K562 (cell line): Measurements from ENCODE around the gene HK2. TPM values are rescaled to one million over a fixed set of nuclear protein-coding genes. Genes with fewer than 3 reads are reported as not detected.

Experiments used
- ATAC-seq: fragments of 200-7000 bp; cut with Tn5 transposase; 3 replicates; pipeline ENCODE4 v1.9.1; 2020; ENCODE audit warnings: moderate library complexity
- BruUV-seq: library from RNA; stranded (reverse); fragments of 400-500 nt; replicated peaks from 2 replicates; lab custom pipeline; 2021; lab: Mats Ljungman, UMichigan
- CTCF ChIA-PET: fragments of 300-600 bp; formaldehyde crosslinking; extraction: SDS; loops from one replicate; lab custom pipeline; 2021; ENCODE audit warnings: low intra/inter-chr PET ratio; lab: Yijun Ruan, JAX
- POLR2A ChIA-PET: fragments of 300-600, 350-650 bp; sonication (Branson Sonifier 250); formaldehyde crosslinking; extraction: SDS; loops from one replicate; lab custom pipeline; 2021; ENCODE audit warnings: antibody characterized with exemption, inconsistent platforms; lab: Yijun Ruan, JAX
- DNase-seq, 4 experiments: peaks; one replicate each; pipeline versions ENCODE4 v3.0.0 to v3.0.0-alpha.2; 2011 to 2018; ENCODE audit warnings: low spot score in 3 of 4, mixed read lengths in 3 of 4; ENCODE audit errors: extremely low read depth in 1 of 4
- FAIRE-seq: peaks from 2 replicates; lab custom pipeline; 2011; peaks lifted over from hg19 to GRCh38; lab: Jason Lieb, UNC
- H2AFZ ChIP-seq: 2 replicates; pipeline ENCODE4 v1.6.0; 2011; ENCODE audit warnings: low read depth, low read length, control low read depth, inconsistent platforms
- H3K27ac ChIP-seq: fragments of 200-600 bp; 3 replicates; pipeline ENCODE4 v1.8.0; 2011; ENCODE audit warnings: low read depth, mild to moderate bottlenecking, control low read depth, inconsistent platforms, low read length, moderate library complexity, mixed read lengths; ENCODE audit errors: extremely low read depth
- H3K27me3 ChIP-seq, 2 experiments: fragments of 300-600 bp in 1 of 2; 2 replicates in 1 of 2; 3 replicates in 1 of 2; pipeline versions ENCODE4 v1.6.0 to v1.8.0; 2011; ENCODE audit warnings: inconsistent platforms in 2 of 2, low read length in 2 of 2, mild to moderate bottlenecking in 1 of 2, mixed read lengths in 1 of 2, moderate library complexity in 1 of 2; ENCODE audit not compliant: control insufficient read depth in 2 of 2, insufficient read depth in 2 of 2
- H3K36me3 ChIP-seq: fragments of 300-600 bp; 3 replicates; pipeline ENCODE4 v1.8.0; 2011; ENCODE audit warnings: mild to moderate bottlenecking, low read length, inconsistent platforms; ENCODE audit not compliant: control insufficient read depth, insufficient read depth
- H3K4me1 ChIP-seq, 2 experiments: fragments of 200-600 bp in 1 of 2; replicated peaks in 1 of 2; 2 replicates in 1 of 2; 3 replicates in 1 of 2; pipeline versions ENCODE4 v1.5.1 to v1.8.0; 2011; ENCODE audit warnings: inconsistent platforms in 2 of 2, low read length in 2 of 2, mild to moderate bottlenecking in 1 of 2, mixed read lengths in 1 of 2, moderate library complexity in 1 of 2; ENCODE audit not compliant: control insufficient read depth in 2 of 2, insufficient read depth in 2 of 2
- H3K4me2 ChIP-seq: 2 replicates; pipeline ENCODE4 v1.6.1; 2011; ENCODE audit warnings: low read length, control low read depth, inconsistent platforms, mixed read lengths; ENCODE audit not compliant: insufficient read depth
- H3K4me3 ChIP-seq: fragments of 200-600 bp; sonication (generic), shearing (Covaris generic); 2 replicates; pipeline ENCODE4 v1.5.1; 2016; ENCODE audit warnings: control low read depth, inconsistent platforms
- H3K79me2 ChIP-seq: fragments of 200-600 bp; 3 replicates; pipeline ENCODE4 v1.8.0; 2011; ENCODE audit warnings: low read length, inconsistent platforms; ENCODE audit not compliant: control insufficient read depth, insufficient read depth
- H3K9ac ChIP-seq, 2 experiments: 2 replicates each; pipeline versions ENCODE4 v1.6.0 to v1.6.1; 2011; ENCODE audit warnings: low read depth in 2 of 2, low read length in 2 of 2, control low read depth in 1 of 2, inconsistent platforms in 1 of 2, mild to moderate bottlenecking in 1 of 2, mixed read lengths in 1 of 2; ENCODE audit not compliant: insufficient read depth in 1 of 2
- H3K9me1 ChIP-seq: one replicate; pipeline ENCODE4 v1.6.0; 2011; ENCODE audit warnings: inconsistent platforms, mild to moderate bottlenecking, low read length, moderate library complexity; ENCODE audit not compliant: control insufficient read depth, insufficient read depth
- H3K9me3 ChIP-seq: replicated peaks from 2 replicates; pipeline ENCODE4 v1.5.1; 2011; ENCODE audit warnings: low read depth, low read length, inconsistent platforms; ENCODE audit not compliant: control insufficient read depth, insufficient read depth
- H4K20me1 ChIP-seq: replicated peaks from 2 replicates; pipeline ENCODE4 v1.6.1; 2011; ENCODE audit warnings: low read length, inconsistent platforms, mixed read lengths; ENCODE audit not compliant: control insufficient read depth, insufficient read depth
- EGR1 ChIP-seq: fragments of 450-650 bp; conservative IDR thresholded peaks from 2 replicates; pipeline ENCODE4 v1.6.1; 2017; ENCODE audit warnings: mild to moderate bottlenecking
- GATAD2B ChIP-seq: fragments of 450-650 bp; IDR thresholded peaks from 2 replicates; pipeline ENCODE4 v1.6.1; 2017; ENCODE audit warnings: mild to moderate bottlenecking, borderline replicate concordance
- GTF2A2 ChIP-seq: IDR thresholded peaks from 2 replicates; pipeline ENCODE4 v1.6.1; 2016; ENCODE audit warnings: mild to moderate bottlenecking, missing genetic modification characterization, missing compliant biosample characterization
- KAT2B ChIP-seq: IDR thresholded peaks from one replicate; pipeline ENCODE4 v1.6.1; 2012; ENCODE audit warnings: low read depth, mild to moderate bottlenecking, control low read depth, inconsistent platforms, low read length, moderate library complexity
- MBD2 ChIP-seq: sonication (generic); IDR thresholded peaks from 2 replicates; pipeline ENCODE4 v1.6.1; 2016; ENCODE audit warnings: low read depth, borderline replicate concordance
- NCOA1 ChIP-seq: fragments of 450-650 bp; IDR thresholded peaks from 2 replicates; pipeline ENCODE4 v1.6.1; 2016; ENCODE audit warnings: low read depth
- OTX1 ChIP-seq: fragments of 450-650 bp; formaldehyde crosslinking; IDR thresholded peaks from 2 replicates; pipeline ENCODE4 v1.4.0; 2022; ENCODE audit warnings: mild to moderate bottlenecking
- REST ChIP-seq, 2 experiments: fragments of 450-650 bp; formaldehyde crosslinking in 1 of 2; IDR thresholded peaks; 2 replicates each; pipeline versions ENCODE4 v1.4.0 to v1.6.1; 2014 to 2020; ENCODE audit warnings: mild to moderate bottlenecking in 2 of 2, borderline replicate concordance in 1 of 2, low read depth in 1 of 2
- SNIP1 ChIP-seq: fragments of 450-650 bp; IDR thresholded peaks from 2 replicates; pipeline ENCODE4 v1.7.1; 2017; ENCODE audit warnings: low read depth, mild to moderate bottlenecking
- SPI1 ChIP-seq: IDR thresholded peaks from 2 replicates; pipeline ENCODE4 v1.6.1; 2011; ENCODE audit warnings: low read depth, low read length, control low read depth, borderline replicate concordance
- TAF7 ChIP-seq: fragments of 450-650 bp; IDR thresholded peaks from 2 replicates; pipeline ENCODE4 v1.6.1; 2016; ENCODE audit warnings: missing genetic modification characterization, missing compliant biosample characterization
- TCF3 ChIP-seq: sonication (generic); formaldehyde crosslinking; IDR thresholded peaks from 2 replicates; pipeline ENCODE4 v1.4.0; 2020; ENCODE audit warnings: mild to moderate bottlenecking, missing genetic modification reagents
- TCF7L2 ChIP-seq: fragments of 150-350 bp; IDR thresholded peaks from 2 replicates; pipeline ENCODE4 v1.6.1; 2016; ENCODE audit warnings: low read depth, mild to moderate bottlenecking, low read length, moderate library complexity
- ZNF3 ChIP-seq: fragments of 250-450 bp; sonication (Bioruptor Pico); IDR thresholded peaks from 2 replicates; pipeline ENCODE4 v1.5.0; 2021; ENCODE audit warnings: mild to moderate bottlenecking, moderate library complexity
- ZNF347 ChIP-seq: fragments of 450-650 bp; formaldehyde crosslinking; IDR thresholded peaks from 2 replicates; pipeline ENCODE4 v1.4.0; 2020; ENCODE audit warnings: low read depth, mild to moderate bottlenecking, moderate library complexity
- ZNF77 ChIP-seq: fragments of 250-450 bp; sonication (Bioruptor Pico); IDR thresholded peaks from 2 replicates; pipeline ENCODE4 v1.5.0; 2020
- WGBS: fragments of 100-300 bp; shearing (Covaris generic); methylation state at CpG from one replicate; pipeline ENCODE4 v1.1.6; 2016; ENCODE audit warnings: low coverage, mixed read lengths; ENCODE audit not compliant: insufficient coverage; ENCODE audit errors: missing lambda C conversion rate; 5-methylcytosine and 5-hydroxymethylcytosine counted together
- in situ Hi-C: fragments of 300-500 bp; cut with MboI; formaldehyde crosslinking; loops from 4 replicates; pipeline ENCODE4 v1.15.0; 2018; ENCODE audit warnings: inconsistent platforms, mixed read lengths
- intact Hi-C: fragments of 100-400 bp; cut with micrococcal nuclease; formaldehyde crosslinking; loops from 2 replicates; pipeline ENCODE4 v1.14.2; 2022
- polyA plus RNA-seq, 8 experiments: library from polyadenylated mRNA; depleted of rRNA in 4 of 8; stranded (reverse) in 5 of 8; unstranded in 3 of 8; fragments of >200 nt; fragmentation: Nextera tagmentation in 2 of 8; fragmentation: Illumina TruSeq in 1 of 8; extraction: Ambion mirVana in 2 of 8; extraction: Trizol in 1 of 8; gene quantifications; 2 replicates each; pipeline versions ENCODE4 v1.2.1 to v1.2.3, GENCODE V29; 2011 to 2014; ENCODE audit warnings: inconsistent platforms in 1 of 8, missing spikeins in 1 of 8
- total RNA-seq, 7 experiments: library from RNA; depleted of rRNA in 6 of 7; stranded (reverse); fragments of >200 nt in 6 of 7; fragmentation: Illumina TruSeq in 2 of 7; extraction: Trizol in 2 of 7; gene quantifications; 2 replicates each; pipeline versions ENCODE4 v1.2.1 to v1.2.3, GENCODE V29; 2011 to 2021; ENCODE audit warnings: low replicate concordance in 1 of 7

HK2 gene
- total and polyA plus RNA-seq, 9 of the 15 experiments (the other 6 are each of a cell fraction or from before 2014, with no cell fraction given), result 4.7 to 56.0 (median 19.9) TPM

GRCh38 chr2:74841641-74842040 is 7.7 kb downstream of the HK2 start (continued):
- no peak for TF ChIP-seq ZNF3 (CRISPR knock-in tag)
- TF ChIP-seq TCF7L2, result no peak
- TF ChIP-seq GATAD2B, result no peak

GRCh38 chr2:74843433-74843832 is 9.5 kb downstream of the HK2 start:
- ChIA-PET POLR2A (interaction anchor here (1.3 kb wide), 1 partner anchor 9 kb away, joined by 11 read pairs; the partner anchor contains the start of gene HK2), CTCF (interaction anchor here (1.1 kb wide), 1 partner anchor 11 kb away, joined by 3 read pairs; no protein-coding TSS in a partner anchor)
- Histone ChIP-seq H3K27me3 (no peaks in the 10 kb centered on the region), H3K9me3 (no peaks in the 10 kb centered on the region), H3K79me2 (peaks cover 94% of the 10 kb centered on the region), H3K4me3 (no peak overlapping the region), H3K36me3 (peaks cover 48% of the 10 kb centered on the region; the same call in 2 of the 3 replicates), H3K9ac (peak overlapping the region in 1 of 2 experiments; percentile 14; a peak in 1 of 4 replicates), H3K4me2 (no peak overlapping the region), H4K20me1 (peaks cover 66% of the 10 kb centered on the region), H3K9me1 (peaks cover 25% of the 10 kb centered on the region), H3K4me1 (peaks cover 12 to 36% of the 10 kb centered on the region in 2 experiments), H2AFZ (no peak overlapping the region), H3K27ac (no peak overlapping the region)
- in situ Hi-C loops (no loop called here), intact Hi-C loops (no loop called here)
- no TSS peak for BruUV-seq
- ATAC-seq (no peak), DNase-seq (no peak), FAIRE-seq (no peak)
- WGBS, result 33% methylated on average over 3 of the region's 3 CpGs
- TF ChIP-seq NCOA1 (no peak), SNIP1 (no peak), TCF3 (no peak), EGR1 (peak; percentile 52; the same call in 1 of the 2 replicates), MBD2 (no peak), GTF2A2 (tag) (no peak), SPI1 (0 out of 2 replicates have a peak, but pooled peaks have one; percentile 35), OTX1 (CRISPR knock-in tag) (no peak), KAT2B (no peak), ZNF77 (no peak), TAF7 (tag) (no peak), ZNF347 (no peak), REST (IDR thresholded peaks at IDR 0.05; ENCODE audit: borderline replicate concordance) (no peak), REST (CRISPR knock-in tag; IDR thresholded peaks at IDR 0.05; ENCODE audit: low read depth) (no peak)
